Inflammatory macrophage treated with lipopolysaccharide for 1 hour (primary cell): ENCODE measurements around the gene PCLO.
"Not testable (repeated sequence)": the region's sequence is repeated elsewhere in the genome, so short reads cannot be mapped to it uniquely, and the experiment has no call there.

Experiments used
- DNase-seq, 2 donors: peaks; one replicate each; pipeline ENCODE4 v3.0.0-alpha.2; 2020 to 2022

PCLO gene

GRCh38 chr7:82726038-82726800 lies 436.5 kb downstream of the PCLO start:
- no peak for DNase-seq

DNA sequence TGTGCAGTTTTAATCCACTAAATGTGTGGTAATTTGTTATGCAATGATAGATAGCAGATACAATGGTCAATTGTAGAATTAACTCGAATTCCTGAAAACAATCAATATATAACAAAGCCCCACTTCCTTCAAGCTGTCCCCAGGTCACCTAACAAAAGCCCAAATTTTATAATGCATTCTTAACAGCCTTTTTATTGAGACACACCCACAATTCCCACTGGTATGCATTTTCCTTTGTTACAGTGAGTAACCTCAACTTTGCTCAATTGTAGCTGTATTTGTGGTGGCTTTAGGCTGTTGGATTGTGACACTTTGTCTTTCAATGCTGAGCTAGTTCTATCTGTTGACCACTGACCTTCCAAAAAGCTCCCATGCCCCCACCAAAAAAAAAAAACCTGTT lies 439.3 kb downstream of the PCLO start:
- no peak for DNase-seq

DNA sequence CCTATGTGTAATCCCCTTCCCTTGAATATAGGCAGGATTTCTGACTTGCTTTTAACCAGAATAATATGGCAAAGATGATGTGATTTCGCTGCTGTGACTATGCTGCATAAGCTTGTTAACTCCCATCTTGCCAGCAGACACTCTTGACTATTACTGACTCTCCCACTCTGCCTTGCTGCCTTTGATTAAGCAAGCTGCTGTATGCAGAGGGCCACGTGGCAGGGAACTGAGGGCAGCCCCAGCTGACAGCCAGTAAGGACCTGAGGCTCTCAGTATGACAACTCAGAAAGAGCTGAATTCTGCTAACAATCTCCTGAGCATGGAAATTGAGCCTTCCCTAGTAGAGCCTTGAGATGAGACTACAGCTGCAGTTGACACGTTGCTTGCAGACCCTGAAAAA lies 439.7 kb downstream of the PCLO start:
- DNase-seq: peak in 1 of 2 donors; percentile 4

DNA sequence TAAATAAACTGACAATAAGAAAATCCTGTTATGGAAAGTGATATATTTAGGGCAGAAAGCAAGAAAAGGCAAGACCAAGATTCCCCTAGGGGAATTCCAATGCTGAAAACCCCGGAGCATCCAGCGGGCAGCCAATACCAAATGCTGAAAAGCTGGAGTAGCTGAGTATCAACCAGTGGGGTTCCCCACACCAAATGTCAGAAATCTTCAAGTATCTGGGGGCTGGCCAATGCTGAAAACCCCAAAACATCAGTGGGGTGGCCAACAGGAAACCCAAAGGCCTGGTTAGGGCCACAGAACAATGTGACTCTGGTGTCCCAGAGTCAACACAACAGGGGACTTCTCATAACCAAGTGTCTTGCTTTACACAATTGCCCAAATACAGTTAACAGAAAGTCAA lies 447.3 kb downstream of the PCLO start:
- DNase-seq: peak in 1 of 2 donors; percentile 38

- no peak for DNase-seq
Measured at GRCh38 chr7:82714883-82715282, 447.8 kb downstream of the PCLO start.

DNA sequence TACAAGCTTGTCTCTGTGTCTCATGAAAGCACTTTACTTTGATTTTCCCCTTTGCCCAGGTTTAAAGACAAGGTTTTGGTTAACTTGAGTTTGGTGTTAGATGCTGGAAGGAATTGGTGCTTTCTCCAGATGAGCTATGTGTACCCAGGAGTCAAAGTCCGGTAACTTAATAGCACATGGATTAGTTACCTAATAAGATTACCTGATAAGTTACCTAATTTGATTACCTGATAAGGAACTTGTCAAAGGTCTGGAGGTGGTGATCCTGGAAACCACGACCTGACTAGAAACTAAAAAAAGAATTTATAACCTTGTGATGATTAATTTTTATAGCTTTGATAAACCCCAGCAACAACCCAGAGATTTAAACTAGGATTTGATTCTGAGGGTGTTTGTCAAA lies 449.2 kb downstream of the PCLO start:
- no peak for DNase-seq

DNA sequence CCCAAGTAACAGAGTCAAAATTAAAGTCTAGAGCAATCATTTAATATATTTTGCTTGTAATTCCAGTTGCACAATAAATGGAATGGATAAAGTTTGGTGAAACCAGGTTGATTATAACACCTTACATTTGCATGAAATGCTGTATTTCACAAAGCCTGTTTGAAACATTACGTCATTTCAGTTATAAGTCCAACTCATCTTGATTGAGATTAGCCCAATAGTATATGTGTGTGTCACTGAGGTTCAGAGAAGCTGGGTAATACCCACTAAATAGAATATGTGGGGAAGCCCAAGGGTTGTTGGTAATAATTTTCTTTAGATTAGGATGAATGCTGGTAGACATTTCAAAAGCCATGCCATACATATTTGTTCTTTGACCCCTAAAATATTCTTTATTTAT lies 456.3 kb downstream of the PCLO start:
- DNase-seq: not testable (repeated sequence)

- no peak for DNase-seq
Measured at GRCh38 chr7:82705517-82706260, 457.0 kb downstream of the PCLO start.

DNA sequence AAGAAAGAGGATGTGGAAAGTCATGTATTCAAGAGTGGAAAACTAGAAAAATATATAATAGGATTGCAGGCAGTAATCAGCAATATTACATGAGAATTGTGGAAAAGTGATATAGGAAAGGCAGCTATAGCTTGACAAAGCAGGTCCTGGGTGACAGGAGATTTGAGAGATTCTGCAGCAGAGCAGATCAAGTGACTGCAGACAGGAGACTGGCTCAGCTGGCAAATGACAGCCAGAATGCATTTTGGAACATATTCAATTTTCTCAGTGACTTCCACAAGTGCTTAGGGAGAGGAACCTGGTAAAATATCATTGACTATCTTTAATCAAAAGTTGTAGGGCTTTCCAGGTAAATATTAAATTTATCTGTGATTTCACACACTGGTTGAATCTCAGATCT lies 458.6 kb downstream of the PCLO start:
- no peak for DNase-seq
